Endothelial cell of umbilical vein (primary cell): ENCODE data around the gene TMEM108.

Source experiments
- EZH2 ChIP-seq: IDR thresholded peaks from 2 replicates; pipeline ENCODE4 v1.6.1; 2012; ENCODE audit warnings: borderline replicate concordance, low read depth, mild to moderate bottlenecking, moderate library complexity, low read length, inconsistent platforms; ENCODE audit not compliant: severe bottlenecking
- JUN ChIP-seq: IDR thresholded peaks from 2 replicates; pipeline ENCODE4 v1.6.1; 2011; ENCODE audit warnings: borderline replicate concordance, low read depth; ENCODE audit not compliant: insufficient read length, insufficient read depth
- POLR2A ChIP-seq: IDR thresholded peaks from 2 replicates; pipeline ENCODE4 v1.6.1; 2012; ENCODE audit warnings: low read depth, mild to moderate bottlenecking, control low read depth, low read length
- POLR2AphosphoS5 ChIP-seq: IDR thresholded peaks from 2 replicates; pipeline ENCODE4 v1.6.1; 2012; ENCODE audit warnings: low read depth, mild to moderate bottlenecking, control low read depth, low read length, moderate library complexity; ENCODE audit not compliant: insufficient read depth
- TF ChIP-seq, protein P1 (sequence below): IDR thresholded peaks from 2 replicates; pipeline ENCODE4 v1.6.1; 2011; ENCODE audit not compliant: insufficient read depth, insufficient read length
- TF ChIP-seq, protein P2 (sequence below), 2 donors: IDR thresholded peaks; 1 replicate in 1 of 2; 2 replicates in 1 of 2; pipeline ENCODE4 v1.5.1; 2011; ENCODE audit warnings: low read length in 2 of 2, mild to moderate bottlenecking in 2 of 2, moderate library complexity in 2 of 2, control low read depth in 1 of 2, inconsistent platforms in 1 of 2, low read depth in 1 of 2; ENCODE audit not compliant: insufficient read depth in 1 of 2; ENCODE audit errors: extremely low read depth in 1 of 2

DNA sequence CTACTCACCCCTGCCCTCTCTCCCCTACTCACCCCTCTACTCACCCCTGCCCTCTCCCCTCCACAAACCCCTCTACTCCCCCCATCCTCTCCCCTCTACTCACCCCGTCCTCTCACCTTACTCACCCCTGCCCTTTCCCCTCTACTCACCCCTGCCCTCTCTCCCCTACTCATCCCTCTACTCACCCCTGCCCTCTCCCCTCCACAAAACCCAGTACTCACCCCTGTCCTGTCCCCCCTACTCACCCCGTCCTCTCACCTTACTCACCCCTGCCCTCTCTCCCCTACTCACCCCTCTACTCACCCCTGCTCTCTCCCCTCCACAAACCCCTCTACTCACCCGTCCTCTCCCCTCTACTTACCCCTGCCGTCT is 375.8 kb downstream of the TMEM108 start:
- TF ChIP-seq POLR2AphosphoS5 (no peak), EZH2 (no peak), POLR2A (no peak), JUN (no peak)
- TF ChIP-seq, protein P1, sequence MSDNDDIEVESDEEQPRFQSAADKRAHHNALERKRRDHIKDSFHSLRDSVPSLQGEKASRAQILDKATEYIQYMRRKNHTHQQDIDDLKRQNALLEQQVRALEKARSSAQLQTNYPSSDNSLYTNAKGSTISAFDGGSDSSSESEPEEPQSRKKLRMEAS = no peak
- TF ChIP-seq, protein P2, sequence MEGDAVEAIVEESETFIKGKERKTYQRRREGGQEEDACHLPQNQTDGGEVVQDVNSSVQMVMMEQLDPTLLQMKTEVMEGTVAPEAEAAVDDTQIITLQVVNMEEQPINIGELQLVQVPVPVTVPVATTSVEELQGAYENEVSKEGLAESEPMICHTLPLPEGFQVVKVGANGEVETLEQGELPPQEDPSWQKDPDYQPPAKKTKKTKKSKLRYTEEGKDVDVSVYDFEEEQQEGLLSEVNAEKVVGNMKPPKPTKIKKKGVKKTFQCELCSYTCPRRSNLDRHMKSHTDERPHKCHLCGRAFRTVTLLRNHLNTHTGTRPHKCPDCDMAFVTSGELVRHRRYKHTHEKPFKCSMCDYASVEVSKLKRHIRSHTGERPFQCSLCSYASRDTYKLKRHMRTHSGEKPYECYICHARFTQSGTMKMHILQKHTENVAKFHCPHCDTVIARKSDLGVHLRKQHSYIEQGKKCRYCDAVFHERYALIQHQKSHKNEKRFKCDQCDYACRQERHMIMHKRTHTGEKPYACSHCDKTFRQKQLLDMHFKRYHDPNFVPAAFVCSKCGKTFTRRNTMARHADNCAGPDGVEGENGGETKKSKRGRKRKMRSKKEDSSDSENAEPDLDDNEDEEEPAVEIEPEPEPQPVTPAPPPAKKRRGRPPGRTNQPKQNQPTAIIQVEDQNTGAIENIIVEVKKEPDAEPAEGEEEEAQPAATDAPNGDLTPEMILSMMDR (IDR thresholded peaks at IDR 0.05; ENCODE audit: extremely low read depth in 1 of 2, insufficient read depth in 1 of 2, low read depth in 1 of 2, low read length in 2 of 2) = no peak
